ENCODE results near the gene QRICH1.

QRICH1 gene

GRCh38 chr3:49132437-49133225 lies 38.8 kb upstream of the QRICH1 start, which contains the start of gene LAMB2:
Gene LAMB2 (minus strand): TSS chr3:49133050. CDS start chr3:49132867, 183 bp downstream.
- H3K4me3 ChIP-seq (ENCODE audit: low read length) = peak within 1 kb of the TSS; percentile 64
- TF ChIP-seq CTCF (conservative IDR thresholded peaks at IDR 0.05; ENCODE audit: low read depth, low read length) = peak; percentile 30
- peak; percentile 54 for DNase-seq (ENCODE audit: low read depth)

- H3K4me3 ChIP-seq (ENCODE audit: low read length) = peak overlapping the region; percentile 64
- TF ChIP-seq CTCF (conservative IDR thresholded peaks at IDR 0.05; ENCODE audit: low read depth, low read length) = no peak
- no peak for DNase-seq (ENCODE audit: low read depth)
These were observed 38.2 kb upstream of the QRICH1 start for GRCh38 chr3:49132073-49132436.

GRCh38 chr3:49131576-49131975 lies 37.7 kb upstream of the QRICH1 start:
- no peak for TF ChIP-seq CTCF (conservative IDR thresholded peaks at IDR 0.05; ENCODE audit: low read depth, low read length)
- peak overlapping the region; percentile 64 for H3K4me3 ChIP-seq (ENCODE audit: low read length)

GRCh38 chr3:49131040-49131439 lies 37.2 kb upstream of the QRICH1 start:
- no peak overlapping the region for H3K4me3 ChIP-seq (ENCODE audit: low read length)
- no peak for DNase-seq (ENCODE audit: low read depth)
- no peak for TF ChIP-seq CTCF (conservative IDR thresholded peaks at IDR 0.05; ENCODE audit: low read depth, low read length)

More at GRCh38 chr3:49131576-49131975, 37.7 kb upstream of the QRICH1 start:
- DNase-seq (ENCODE audit: low read depth) = no peak

- DNase-seq (ENCODE audit: low read depth) = no peak
- H3K4me3 ChIP-seq (ENCODE audit: low read length) = no peak overlapping the region
- no peak for TF ChIP-seq CTCF (conservative IDR thresholded peaks at IDR 0.05; ENCODE audit: low read depth, low read length)
These were observed 31.3 kb upstream of the QRICH1 start for GRCh38 chr3:49124991-49125670.

GRCh38 chr3:49124203-49124602 lies 30.3 kb upstream of the QRICH1 start:
- DNase-seq (ENCODE audit: low read depth) = no peak
- H3K4me3 ChIP-seq (ENCODE audit: low read length) = no peak overlapping the region
- no peak for TF ChIP-seq CTCF (conservative IDR thresholded peaks at IDR 0.05; ENCODE audit: low read depth, low read length)

All from retinal pigment epithelial cell (primary cell).